Measurements from ENCODE around the gene MFSD8.

DNA sequence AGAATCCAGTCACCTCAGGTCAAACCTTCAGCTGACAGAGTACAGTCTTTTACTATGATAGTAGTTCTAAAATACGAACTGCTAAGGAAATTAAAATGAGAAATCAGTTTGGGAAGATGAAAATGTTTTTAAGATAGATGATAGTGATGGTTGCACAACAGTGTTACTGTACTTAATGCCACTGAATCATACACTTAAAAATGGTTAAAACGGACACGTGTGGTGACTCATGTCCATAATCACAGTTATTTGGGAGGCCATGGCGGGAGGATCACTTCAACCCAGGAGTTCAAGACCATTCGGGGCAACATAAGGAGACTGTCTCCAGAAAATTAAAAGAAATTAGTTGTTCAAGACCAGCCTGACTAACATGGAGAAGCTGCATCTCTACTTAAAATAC is 41.6 kb upstream of the MFSD8 start:
- TF ChIP-seq POLR2A (IDR thresholded peaks at IDR 0.05): no peak
- TF ChIP-seq, protein P1, sequence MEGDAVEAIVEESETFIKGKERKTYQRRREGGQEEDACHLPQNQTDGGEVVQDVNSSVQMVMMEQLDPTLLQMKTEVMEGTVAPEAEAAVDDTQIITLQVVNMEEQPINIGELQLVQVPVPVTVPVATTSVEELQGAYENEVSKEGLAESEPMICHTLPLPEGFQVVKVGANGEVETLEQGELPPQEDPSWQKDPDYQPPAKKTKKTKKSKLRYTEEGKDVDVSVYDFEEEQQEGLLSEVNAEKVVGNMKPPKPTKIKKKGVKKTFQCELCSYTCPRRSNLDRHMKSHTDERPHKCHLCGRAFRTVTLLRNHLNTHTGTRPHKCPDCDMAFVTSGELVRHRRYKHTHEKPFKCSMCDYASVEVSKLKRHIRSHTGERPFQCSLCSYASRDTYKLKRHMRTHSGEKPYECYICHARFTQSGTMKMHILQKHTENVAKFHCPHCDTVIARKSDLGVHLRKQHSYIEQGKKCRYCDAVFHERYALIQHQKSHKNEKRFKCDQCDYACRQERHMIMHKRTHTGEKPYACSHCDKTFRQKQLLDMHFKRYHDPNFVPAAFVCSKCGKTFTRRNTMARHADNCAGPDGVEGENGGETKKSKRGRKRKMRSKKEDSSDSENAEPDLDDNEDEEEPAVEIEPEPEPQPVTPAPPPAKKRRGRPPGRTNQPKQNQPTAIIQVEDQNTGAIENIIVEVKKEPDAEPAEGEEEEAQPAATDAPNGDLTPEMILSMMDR (IDR thresholded peaks at IDR 0.05): no peak

All from adrenal gland (tissue), 5 donors.